Immature natural killer cell (primary cell): ENCODE results near the gene COL9A2. TPM values are rescaled to one million over a fixed set of nuclear protein-coding genes. Genes with fewer than 3 reads are reported as not detected.
"Not testable (repeated sequence)": the region's sequence is repeated elsewhere in the genome, so short reads cannot be mapped to it uniquely, and the experiment has no call there.

Experiments
- DNase-seq, 3 donors: peaks; one replicate each; pipeline ENCODE4 v3.0.0; 2022; ENCODE audit warnings: mixed read lengths in 1 of 3
- H3K27ac Mint-ChIP-seq, 6 donors: one replicate each; pipeline ENCODE4 v1.8.0; 2020; ENCODE audit warnings: mixed read lengths in 6 of 6, mild to moderate bottlenecking in 5 of 6, inconsistent platforms in 4 of 6, moderate library complexity in 3 of 6
- H3K27me3 Mint-ChIP-seq, 3 donors: one replicate each; pipeline ENCODE4 v1.8.0; 2020 to 2021; ENCODE audit warnings: low read depth in 3 of 3, mild to moderate bottlenecking in 3 of 3, mixed read lengths in 3 of 3, moderate library complexity in 3 of 3, inconsistent platforms in 1 of 3
- H3K36me3 Mint-ChIP-seq, 3 donors: one replicate each; pipeline ENCODE4 v1.8.0; 2020; ENCODE audit warnings: mixed read lengths in 3 of 3, inconsistent platforms in 2 of 3, mild to moderate bottlenecking in 2 of 3
- H3K4me1 Mint-ChIP-seq, 2 donors: one replicate each; pipeline ENCODE4 v1.8.0; 2020; ENCODE audit warnings: inconsistent platforms in 2 of 2, mild to moderate bottlenecking in 2 of 2, mixed read lengths in 2 of 2, moderate library complexity in 1 of 2
- H3K4me3 Mint-ChIP-seq, 5 donors: one replicate each; pipeline ENCODE4 v1.8.0; 2020; ENCODE audit warnings: mild to moderate bottlenecking in 5 of 5, mixed read lengths in 5 of 5, inconsistent platforms in 3 of 5, moderate library complexity in 3 of 5
- H3K9me3 Mint-ChIP-seq, 6 donors: one replicate each; pipeline ENCODE4 v1.8.0; 2020; ENCODE audit warnings: mild to moderate bottlenecking in 6 of 6, mixed read lengths in 6 of 6, inconsistent platforms in 4 of 6, moderate library complexity in 3 of 6
- polyA plus RNA-seq, 3 donors: library from polyadenylated mRNA; unstranded; fragments of 300-500 nt; fragmentation: Illumina TruSeq; gene quantifications; one replicate each; pipeline ENCODE4 v1.2.3, GENCODE V29; 2021

The COL9A2 gene
- polyA plus RNA-seq, 3 donors from 2014 or later = 1.8 to 2.2 TPM; not detected in 1

- H3K27me3 Mint-ChIP-seq = peaks cover 2 to 3% (median 3%) of the 10 kb centered on the region in 3 donors
- no peaks in the 10 kb centered on the region for H3K9me3 Mint-ChIP-seq
- H3K4me1 Mint-ChIP-seq = peaks cover 3 to 7% of the 10 kb centered on the region in 2 donors
- H3K4me3 Mint-ChIP-seq = no peak overlapping the region
- H3K36me3 Mint-ChIP-seq = no peaks in the 10 kb centered on the region
- H3K27ac Mint-ChIP-seq = peak overlapping the region in 1 of 6 donors; percentile 13
- no peak for DNase-seq
Observed at GRCh38 chr1:40341491-40342380, 24.6 kb upstream of the COL9A2 start.

GRCh38 chr1:40339420-40340323, 22.6 kb upstream of the COL9A2 start:
- Mint-ChIP-seq H3K9me3 (no peaks in the 10 kb centered on the region), H3K4me3 (no peak overlapping the region), H3K4me1 (peaks cover 3 to 7% of the 10 kb centered on the region in 2 donors), H3K27ac (peak overlapping the region in 2 of 6 donors; percentile 16 to 53), H3K27me3 (peaks cover 2 to 4% (median 4%) of the 10 kb centered on the region in 3 donors), H3K36me3 (no peaks in the 10 kb centered on the region)
- no peak for DNase-seq

DNA sequence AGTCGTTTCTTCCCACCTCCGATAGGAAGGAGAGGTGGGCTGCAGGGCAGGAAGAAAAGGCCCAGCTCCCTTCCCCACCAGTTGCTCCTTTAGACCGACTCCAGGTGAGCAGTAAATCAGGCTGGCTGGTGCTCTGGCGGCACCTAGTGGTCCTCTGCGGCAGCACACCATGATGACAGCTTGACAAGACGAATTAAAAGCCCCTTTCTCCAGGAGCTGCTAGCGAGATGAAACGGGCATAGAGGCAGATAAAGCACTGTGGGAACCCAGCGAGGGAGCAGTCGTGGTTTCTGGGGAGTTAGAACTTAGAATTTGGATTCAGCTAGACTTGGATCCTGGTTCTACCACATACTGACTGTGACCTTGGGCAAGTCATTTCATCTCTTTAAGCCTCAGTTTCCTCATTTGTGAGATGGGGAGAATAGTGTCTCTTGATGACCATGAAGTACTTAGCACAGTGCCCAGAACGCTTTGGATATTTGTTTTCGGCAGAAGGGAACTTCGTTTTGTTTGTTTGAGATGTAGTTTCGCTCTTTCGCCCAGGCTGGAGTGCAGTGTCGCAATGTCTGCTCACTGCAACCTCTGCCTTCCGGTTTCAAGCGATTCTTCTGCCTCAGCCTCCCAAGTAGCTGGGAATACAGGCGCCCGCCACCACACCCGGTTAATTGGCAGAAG, 21.8 kb upstream of the COL9A2 start:
- H3K9me3 Mint-ChIP-seq = no peaks in the 10 kb centered on the region
- H3K4me1 Mint-ChIP-seq = peaks cover 3 to 7% of the 10 kb centered on the region in 2 donors
- peak overlapping the region in 3 of 6 donors; percentile 8 to 50 (median 12) for H3K27ac Mint-ChIP-seq
- peak; percentile 77 to 84 (median 80) for DNase-seq
- peaks cover 0 to 8% (median 4%) of the 10 kb centered on the region in 3 donors for H3K27me3 Mint-ChIP-seq
- H3K36me3 Mint-ChIP-seq = no peaks in the 10 kb centered on the region
- H3K4me3 Mint-ChIP-seq = peak overlapping the region in 3 of 5 donors; percentile 3 to 17 (median 6)

- Mint-ChIP-seq H3K27me3 (peaks cover 0 to 8% (median 2%) of the 10 kb centered on the region in 3 donors), H3K36me3 (peaks cover 0 to 3% (median 0%) of the 10 kb centered on the region in 3 donors), H3K9me3 (no peaks in the 10 kb centered on the region), H3K4me3 (no peak overlapping the region), H3K4me1 (peaks cover 3 to 7% of the 10 kb centered on the region in 2 donors), H3K27ac (no peak overlapping the region)
- DNase-seq = no peak
Observed at GRCh38 chr1:40337443-40337842, 20.4 kb upstream of the COL9A2 start.

- H3K4me3 Mint-ChIP-seq = no peak overlapping the region
- peaks cover 0 to 3% (median 0%) of the 10 kb centered on the region in 3 donors for H3K36me3 Mint-ChIP-seq
- H3K27ac Mint-ChIP-seq = no peak overlapping the region
- H3K4me1 Mint-ChIP-seq = no peaks in the 10 kb centered on the region
- peaks cover 0 to 5% (median 2%) of the 10 kb centered on the region in 3 donors for H3K27me3 Mint-ChIP-seq
- no peak for DNase-seq
- H3K9me3 Mint-ChIP-seq = no peaks in the 10 kb centered on the region
Observed at GRCh38 chr1:40332695-40333094, 15.6 kb upstream of the COL9A2 start.

DNA sequence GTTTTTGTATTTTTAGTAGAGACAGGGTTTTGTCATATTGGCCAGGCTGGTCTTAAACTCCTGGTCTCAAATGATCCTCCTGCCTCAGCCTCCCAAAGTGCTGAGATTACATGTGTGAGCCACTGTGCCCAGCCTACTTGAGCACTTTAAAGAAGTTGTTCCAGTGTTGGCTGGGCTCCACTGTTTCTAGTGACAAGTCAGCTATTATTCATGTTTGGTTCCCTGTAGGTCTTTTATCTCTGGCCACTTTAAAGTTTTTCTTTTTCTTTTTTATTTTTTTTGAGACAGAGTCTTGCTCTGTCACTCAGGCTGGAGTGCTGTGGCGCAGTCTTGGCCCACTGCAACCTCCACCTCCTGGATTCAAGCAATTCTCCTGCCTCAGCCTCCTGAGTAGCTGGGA, 14.3 kb upstream of the COL9A2 start:
- H3K9me3 Mint-ChIP-seq, H3K27me3 Mint-ChIP-seq, DNase-seq, H3K36me3 Mint-ChIP-seq, H3K4me1 Mint-ChIP-seq, H3K4me3 Mint-ChIP-seq, H3K27ac Mint-ChIP-seq: not testable (repeated sequence)

DNA sequence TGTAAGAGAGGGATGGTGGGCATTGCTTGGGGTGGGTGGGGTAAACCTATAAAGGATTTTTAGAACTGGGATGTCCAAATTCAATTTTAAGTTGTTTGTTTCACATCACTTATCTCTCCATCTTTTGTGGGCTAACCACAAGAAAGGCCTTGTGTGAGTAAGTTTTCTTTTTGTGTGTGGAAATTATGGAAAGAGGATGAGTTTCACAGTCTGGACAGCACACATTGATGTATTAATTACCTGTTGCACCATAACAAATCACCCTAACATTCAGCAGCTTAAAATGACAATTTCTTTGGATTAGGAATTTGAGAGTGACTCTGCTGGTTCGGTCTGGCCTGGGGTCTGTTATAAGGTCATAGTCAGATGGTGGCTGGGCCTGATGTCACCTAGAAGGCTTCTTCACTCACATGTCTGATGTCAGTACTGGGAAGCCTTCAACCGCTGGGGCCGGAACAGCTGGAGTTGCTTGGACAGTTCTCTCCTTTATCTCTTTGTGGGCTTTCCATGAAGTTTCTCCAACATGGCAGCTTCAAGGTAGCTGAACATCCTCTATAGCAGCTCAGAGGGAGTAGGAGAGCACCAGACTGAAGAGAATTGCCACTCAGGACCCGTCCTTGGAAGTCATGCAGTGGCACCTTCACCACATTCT, 2.0 kb upstream of the COL9A2 start:
- Mint-ChIP-seq H3K27me3 (peaks cover 12 to 22% (median 12%) of the 10 kb centered on the region in 3 donors), H3K4me1 (peaks cover 18% of the 10 kb centered on the region in 2 donors), H3K9me3 (no peaks in the 10 kb centered on the region), H3K27ac (no peak overlapping the region), H3K36me3 (no peaks in the 10 kb centered on the region), H3K4me3 (no peak overlapping the region)
- no peak for DNase-seq

- Mint-ChIP-seq H3K4me3 (no peak overlapping the region), H3K27me3 (peaks cover 12 to 22% (median 12%) of the 10 kb centered on the region in 3 donors), H3K36me3 (no peaks in the 10 kb centered on the region), H3K27ac (no peak overlapping the region), H3K9me3 (no peaks in the 10 kb centered on the region), H3K4me1 (peaks cover 18% of the 10 kb centered on the region in 2 donors)
- no peak for DNase-seq
Observed at GRCh38 chr1:40318476-40318875, 1.4 kb upstream of the COL9A2 start.

DNA sequence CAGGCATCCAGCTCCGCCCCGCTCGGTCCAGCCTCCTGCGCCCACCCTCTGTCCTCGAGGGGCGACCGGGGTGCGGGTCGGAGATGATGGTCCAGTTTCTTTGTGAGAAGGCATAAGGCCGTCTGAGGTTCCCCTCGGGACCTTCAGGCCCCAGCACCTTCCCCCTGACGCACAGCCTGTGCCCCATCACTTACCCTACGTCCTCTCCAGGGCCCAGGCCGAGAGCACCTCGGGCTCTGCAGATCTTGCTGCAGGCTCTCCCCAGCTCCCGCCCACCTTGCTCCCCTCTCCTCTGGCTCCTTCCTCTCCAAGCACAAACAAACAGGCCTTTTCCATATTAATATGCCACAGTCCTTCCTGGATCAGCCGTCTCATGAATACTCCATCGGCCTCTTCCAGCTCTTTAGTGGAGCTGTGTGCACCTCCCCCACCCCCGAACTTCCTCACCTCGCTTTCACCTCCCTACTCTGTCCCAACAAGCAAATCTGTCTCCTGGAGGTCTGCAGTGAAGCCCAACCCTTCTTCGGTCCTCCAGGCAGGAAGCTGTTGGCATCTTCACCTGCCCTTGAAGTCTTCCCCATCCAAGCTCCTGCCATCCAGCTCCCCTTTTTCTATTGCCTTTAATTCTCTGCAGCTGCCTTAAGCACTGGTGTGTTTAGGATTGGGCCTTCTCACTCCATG, 448 bp upstream of the COL9A2 start:
- H3K9me3 Mint-ChIP-seq = no peaks in the 10 kb centered on the region
- H3K27ac Mint-ChIP-seq = peak overlapping the region in 1 of 6 donors; percentile 68
- no peaks in the 10 kb centered on the region for H3K36me3 Mint-ChIP-seq
- peaks cover 18% of the 10 kb centered on the region in 2 donors for H3K4me1 Mint-ChIP-seq
- peaks cover 10 to 22% (median 12%) of the 10 kb centered on the region in 3 donors for H3K27me3 Mint-ChIP-seq
- no peak for DNase-seq
- peak overlapping the region; percentile 55 to 83 (median 66) for H3K4me3 Mint-ChIP-seq

- peak; percentile 11 to 16 (median 14) for DNase-seq
- peaks cover 9 to 22% (median 14%) of the 10 kb centered on the region in 3 donors for H3K27me3 Mint-ChIP-seq
- H3K4me3 Mint-ChIP-seq = peak overlapping the region; percentile 79 to 94 (median 90)
- no peaks in the 10 kb centered on the region for H3K36me3 Mint-ChIP-seq
- peaks cover 18% of the 10 kb centered on the region in 2 donors for H3K4me1 Mint-ChIP-seq
- no peaks in the 10 kb centered on the region for H3K9me3 Mint-ChIP-seq
- peak overlapping the region in 3 of 6 donors; percentile 57 to 83 (median 68) for H3K27ac Mint-ChIP-seq
Observed at GRCh38 chr1:40315795-40316594, 1.1 kb downstream of the COL9A2 start.

- H3K4me1 Mint-ChIP-seq = peaks cover 18% of the 10 kb centered on the region in 2 donors
- peak; percentile 72 to 83 (median 82) for DNase-seq
- H3K36me3 Mint-ChIP-seq = no peaks in the 10 kb centered on the region
- peaks cover 7 to 22% (median 14%) of the 10 kb centered on the region in 3 donors for H3K27me3 Mint-ChIP-seq
- no peaks in the 10 kb centered on the region for H3K9me3 Mint-ChIP-seq
- peak overlapping the region; percentile 79 to 94 (median 90) for H3K4me3 Mint-ChIP-seq
- peak overlapping the region in 2 of 6 donors; percentile 22 to 57 for H3K27ac Mint-ChIP-seq
Observed at GRCh38 chr1:40315239-40315794, 1.8 kb downstream of the COL9A2 start.
